ENCODE results near the gene CHDH.

- TF ChIP-seq CTCF (IDR thresholded peaks at IDR 0.05; ENCODE audit: insufficient read depth, low read length, poor library complexity, severe bottlenecking) (no peak), EZH2phosphoT487 (conservative IDR thresholded peaks at IDR 0.05; ENCODE audit: low read length) (no peak)
These were observed 82.9 kb downstream of the CHDH start for GRCh38 chr3:53763353-53763752.
